GM21367 (cell line): ENCODE data around the gene KCNQ1.

Experiments used
- ATAC-seq: cut with Tn5 transposase; IDR thresholded peaks from one replicate; pipeline ENCODE4 v1.9.1; 2021; ENCODE audit not compliant: unreplicated experiment

The KCNQ1 gene

GRCh38 chr11:2752204-2752770 is 307.5 kb downstream of the KCNQ1 start:
- no peak for ATAC-seq

GRCh38 chr11:2752923-2753322 is 308.1 kb downstream of the KCNQ1 start:
- ATAC-seq, result no peak

GRCh38 chr11:2754008-2754407 is 309.2 kb downstream of the KCNQ1 start:
- no peak for ATAC-seq

GRCh38 chr11:2755071-2755470 is 310.3 kb downstream of the KCNQ1 start:
- ATAC-seq, result no peak

GRCh38 chr11:2758751-2759150 is 313.9 kb downstream of the KCNQ1 start:
- ATAC-seq, result no peak

GRCh38 chr11:2759228-2760195 is 314.7 kb downstream of the KCNQ1 start:
- no peak for ATAC-seq

GRCh38 chr11:2760196-2760871 is 315.5 kb downstream of the KCNQ1 start:
- no peak for ATAC-seq

GRCh38 chr11:2761131-2762030 is 316.6 kb downstream of the KCNQ1 start:
- ATAC-seq, result no peak

- no peak for ATAC-seq
Observed at GRCh38 chr11:2762031-2762380, 317.2 kb downstream of the KCNQ1 start.

GRCh38 chr11:2762451-2762850 is 317.6 kb downstream of the KCNQ1 start:
- no peak for ATAC-seq

GRCh38 chr11:2763984-2764383 is 319.2 kb downstream of the KCNQ1 start:
- ATAC-seq, result no peak

GRCh38 chr11:2765491-2765890 is 320.7 kb downstream of the KCNQ1 start:
- no peak for ATAC-seq

GRCh38 chr11:2766166-2766565 is 321.4 kb downstream of the KCNQ1 start:
- no peak for ATAC-seq

GRCh38 chr11:2767071-2767470 is 322.3 kb downstream of the KCNQ1 start:
- ATAC-seq, result no peak

- no peak for ATAC-seq
Observed at GRCh38 chr11:2767801-2768200, 323.0 kb downstream of the KCNQ1 start.

GRCh38 chr11:2768471-2769408 is 323.9 kb downstream of the KCNQ1 start:
- ATAC-seq, result no peak

- no peak for ATAC-seq
Observed at GRCh38 chr11:2769409-2770095, 324.7 kb downstream of the KCNQ1 start.

- no peak for ATAC-seq
Observed at GRCh38 chr11:2770096-2770751, 325.4 kb downstream of the KCNQ1 start.
